HEK293 (cell line): ENCODE results near the gene PAF1.
A peak's percentile ranks its signal among the peaks of the same experiment; 100 is the strongest.

ENCODE experiments used
- PRDM10 ChIP-seq: fragments of 450-650 bp; formaldehyde crosslinking; IDR thresholded peaks from 2 replicates; pipeline ENCODE4 v1.5.1; 2016; ENCODE audit warnings: missing biosample characterization, missing genetic modification characterization
- PRDM4 ChIP-seq: fragments of 450-650 bp; formaldehyde crosslinking; IDR thresholded peaks from 2 replicates; pipeline ENCODE4 v1.5.1; 2017; ENCODE audit warnings: missing biosample characterization, missing genetic modification characterization
- ZBTB10 ChIP-seq: fragments of 450-650 bp; formaldehyde crosslinking; IDR thresholded peaks from 2 replicates; pipeline ENCODE4 v1.5.1; 2016; ENCODE audit warnings: missing biosample characterization, missing genetic modification characterization
- ZBTB26 ChIP-seq: fragments of 450-650 bp; formaldehyde crosslinking; optimal IDR thresholded peaks from 2 replicates; pipeline ENCODE3; 2016; ENCODE audit warnings: missing biosample characterization, mild to moderate bottlenecking, missing genetic modification characterization
- ZBTB44 ChIP-seq: fragments of 450-650 bp; IDR thresholded peaks from 2 replicates; pipeline ENCODE4 v1.5.1; 2018; ENCODE audit warnings: missing biosample characterization, mild to moderate bottlenecking, missing genetic modification characterization
- ZFHX2 ChIP-seq: fragments of 450-650 bp; formaldehyde crosslinking; conservative IDR thresholded peaks from 2 replicates; pipeline ENCODE4 v1.5.1; 2016; ENCODE audit warnings: missing biosample characterization, missing genetic modification characterization
- ZNF223 ChIP-seq: fragments of 450-650 bp; formaldehyde crosslinking; IDR thresholded peaks from 2 replicates; pipeline ENCODE4 v1.5.1; 2016; ENCODE audit warnings: missing biosample characterization, missing genetic modification characterization
- ZNF26 ChIP-seq: fragments of 450-650 bp; formaldehyde crosslinking; IDR thresholded peaks from 2 replicates; pipeline ENCODE4 v1.5.1; 2016; ENCODE audit warnings: missing biosample characterization, missing genetic modification characterization
- ZNF426 ChIP-seq: fragments of 450-650 bp; formaldehyde crosslinking; IDR thresholded peaks from 2 replicates; pipeline ENCODE4 v1.5.1; 2017; ENCODE audit warnings: missing biosample characterization, missing genetic modification characterization, mild to moderate bottlenecking, inconsistent platforms, moderate library complexity
- ZNF488 ChIP-seq: fragments of 450-650 bp; formaldehyde crosslinking; IDR thresholded peaks from 2 replicates; pipeline ENCODE4 v1.5.1; 2016; ENCODE audit warnings: missing biosample characterization, missing genetic modification characterization
- ZNF514 ChIP-seq: fragments of 450-650 bp; formaldehyde crosslinking; IDR thresholded peaks from 2 replicates; pipeline ENCODE4 v1.5.1; 2016; ENCODE audit warnings: missing biosample characterization, missing genetic modification characterization
- ZNF521 ChIP-seq: fragments of 450-650 bp; formaldehyde crosslinking; IDR thresholded peaks from 2 replicates; pipeline ENCODE4 v1.5.1; 2017; ENCODE audit warnings: missing biosample characterization, mild to moderate bottlenecking, missing genetic modification characterization
- ZNF549 ChIP-seq: fragments of 450-650 bp; IDR thresholded peaks from 2 replicates; pipeline ENCODE4 v1.5.1; 2018; ENCODE audit warnings: missing biosample characterization, missing genetic modification characterization, mild to moderate bottlenecking, inconsistent platforms, moderate library complexity
- ZNF580 ChIP-seq: fragments of 450-650 bp; formaldehyde crosslinking; IDR thresholded peaks from 2 replicates; pipeline ENCODE4 v1.5.1; 2016; ENCODE audit warnings: missing biosample characterization, missing genetic modification characterization
- ZNF596 ChIP-seq: fragments of 450-650 bp; IDR thresholded peaks from 2 replicates; pipeline ENCODE4 v1.5.0; 2018; ENCODE audit warnings: missing biosample characterization, mild to moderate bottlenecking, missing genetic modification characterization, moderate library complexity
- ZNF654 ChIP-seq: fragments of 450-650 bp; formaldehyde crosslinking; IDR thresholded peaks from 2 replicates; pipeline ENCODE4 v1.5.1; 2016; ENCODE audit warnings: low read depth, missing biosample characterization, missing genetic modification characterization
- ZNF677 ChIP-seq: fragments of 450-650 bp; IDR thresholded peaks from 2 replicates; pipeline ENCODE4 v1.5.0; 2018; ENCODE audit warnings: missing biosample characterization, mild to moderate bottlenecking, missing genetic modification characterization, moderate library complexity
- ZNF704 ChIP-seq: fragments of 450-650 bp; formaldehyde crosslinking; IDR thresholded peaks from 2 replicates; pipeline ENCODE4 v1.5.1; 2016; ENCODE audit warnings: missing biosample characterization, missing genetic modification characterization
- ZNF747 ChIP-seq: fragments of 450-650 bp; formaldehyde crosslinking; IDR thresholded peaks from 2 replicates; pipeline ENCODE4 v1.5.1; 2016; ENCODE audit warnings: missing biosample characterization, missing genetic modification characterization
- ZNF76 ChIP-seq: fragments of 450-650 bp; formaldehyde crosslinking; IDR thresholded peaks from 2 replicates; pipeline ENCODE4; 2016; ENCODE audit warnings: low read depth, missing biosample characterization, missing genetic modification characterization, borderline replicate concordance
- ZNF791 ChIP-seq: fragments of 450-650 bp; formaldehyde crosslinking; IDR thresholded peaks from 2 replicates; pipeline ENCODE4 v1.5.1; 2016; ENCODE audit warnings: missing biosample characterization, missing genetic modification characterization
- ZSCAN23 ChIP-seq: fragments of 450-650 bp; formaldehyde crosslinking; IDR thresholded peaks from 2 replicates; pipeline ENCODE4 v1.5.1; 2016; ENCODE audit warnings: missing biosample characterization, missing genetic modification characterization

The PAF1 gene

GRCh38 chr19:39412100-39412866 lies 21.4 kb upstream of the PAF1 start, which contains the start of gene PLEKHG2 (continued):
- TF ChIP-seq ZNF549 (tag by site-specific recombination), result no peak
- no peak for TF ChIP-seq ZNF747 (tag by site-specific recombination)
- peak; percentile 75 for TF ChIP-seq PRDM10 (tag by site-specific recombination)
- no peak for TF ChIP-seq ZNF426 (tag by site-specific recombination)
- 0 out of 2 replicates have a peak, but pooled peaks have one; percentile 68 for TF ChIP-seq ZNF596
- no peak for TF ChIP-seq ZNF26 (tag by site-specific recombination)
- TF ChIP-seq ZNF677 (tag by site-specific recombination), result peak; percentile 82
- TF ChIP-seq ZNF76 (tag by site-specific recombination), result peak; percentile 58
- no peak for TF ChIP-seq ZNF514
- peak; percentile 92 for TF ChIP-seq ZBTB44 (tag by site-specific recombination)
- TF ChIP-seq ZNF580 (tag by site-specific recombination), result peak; percentile 99
- TF ChIP-seq ZSCAN23 (tag by site-specific recombination), result peak; percentile 95
- TF ChIP-seq PRDM4 (tag by site-specific recombination), result peak; percentile 80
- TF ChIP-seq ZFHX2 (tag by site-specific recombination), result peak; percentile 89
- TF ChIP-seq ZBTB26 (tag by site-specific recombination), result peak; percentile 73
- TF ChIP-seq ZBTB10 (tag by site-specific recombination), result peak; percentile 99
- no peak for TF ChIP-seq ZNF704 (tag by site-specific recombination)
- no peak for TF ChIP-seq ZNF521 (tag by site-specific recombination)
- 0 out of 2 replicates have a peak, but pooled peaks have one; percentile 53 for TF ChIP-seq ZNF488 (tag by site-specific recombination)
- no peak for TF ChIP-seq ZNF223
- TF ChIP-seq ZNF654, result peak; percentile 50
- TF ChIP-seq ZNF791 (tag by site-specific recombination), result no peak
